ENCODE measurements around the gene GDAP2.
A peak's percentile ranks its signal among the peaks of the same experiment; 100 is the strongest.

GDAP2 gene

GRCh38 chr1:117928881-117929342 is 509 bp downstream of the GDAP2 start:
- TF ChIP-seq TAF1 (IDR thresholded peaks at IDR 0.05; ENCODE audit: borderline replicate concordance, insufficient read depth, low read length) (no peak), FOXP2 (optimal IDR thresholded peaks at IDR 0.05; ENCODE audit: borderline replicate concordance, extremely low read depth, extremely low read length, insufficient read depth) (peak; percentile 34), SIN3A (IDR thresholded peaks at IDR 0.05; ENCODE audit: borderline replicate concordance, insufficient read depth, low read length) (peak; percentile 60; the same call in 1 of the 2 replicates)

- TF ChIP-seq POLR2AphosphoS5 (IDR thresholded peaks at IDR 0.05; ENCODE audit: low read depth, low read length) = no peak
- no peak for TF ChIP-seq FOXP2 (optimal IDR thresholded peaks at IDR 0.05; ENCODE audit: borderline replicate concordance, extremely low read depth, extremely low read length, insufficient read depth)
- TF ChIP-seq TAF1 (IDR thresholded peaks at IDR 0.05; ENCODE audit: borderline replicate concordance, insufficient read depth, low read length) = no peak
- TF ChIP-seq REST (IDR thresholded peaks at IDR 0.05; ENCODE audit: insufficient read depth in 1 of 2, low read depth in 2 of 2, low read length in 2 of 2) = no peak
- TF ChIP-seq SIN3A (IDR thresholded peaks at IDR 0.05; ENCODE audit: borderline replicate concordance, insufficient read depth, low read length) = no peak
Observed at GRCh38 chr1:117925981-117926380, 3.4 kb downstream of the GDAP2 start.

- TF ChIP-seq FOXP2 (optimal IDR thresholded peaks at IDR 0.05; ENCODE audit: borderline replicate concordance, extremely low read depth, extremely low read length, insufficient read depth) (no peak), TAF1 (IDR thresholded peaks at IDR 0.05; ENCODE audit: borderline replicate concordance, insufficient read depth, low read length) (no peak), SIN3A (IDR thresholded peaks at IDR 0.05; ENCODE audit: borderline replicate concordance, insufficient read depth, low read length) (no peak), POLR2AphosphoS5 (IDR thresholded peaks at IDR 0.05; ENCODE audit: low read depth, low read length) (no peak)
Observed at GRCh38 chr1:117921991-117922390, 7.4 kb downstream of the GDAP2 start.

- no peak for TF ChIP-seq POLR2AphosphoS5 (IDR thresholded peaks at IDR 0.05; ENCODE audit: low read depth, low read length)
- TF ChIP-seq FOXP2 (optimal IDR thresholded peaks at IDR 0.05; ENCODE audit: borderline replicate concordance, extremely low read depth, extremely low read length, insufficient read depth) = no peak
- no peak for TF ChIP-seq SIN3A (IDR thresholded peaks at IDR 0.05; ENCODE audit: borderline replicate concordance, insufficient read depth, low read length)
- no peak for TF ChIP-seq REST (IDR thresholded peaks at IDR 0.05; ENCODE audit: insufficient read depth in 1 of 2, low read depth in 2 of 2, low read length in 2 of 2)
- TF ChIP-seq TAF1 (IDR thresholded peaks at IDR 0.05; ENCODE audit: borderline replicate concordance, insufficient read depth, low read length) = no peak
Observed at GRCh38 chr1:117919376-117919775, 10.0 kb downstream of the GDAP2 start.

GRCh38 chr1:117911051-117911450 is 18.4 kb downstream of the GDAP2 start:
- no peak for TF ChIP-seq TAF1 (IDR thresholded peaks at IDR 0.05; ENCODE audit: borderline replicate concordance, insufficient read depth, low read length)
- no peak for TF ChIP-seq SIN3A (IDR thresholded peaks at IDR 0.05; ENCODE audit: borderline replicate concordance, insufficient read depth, low read length)
- TF ChIP-seq FOXP2 (optimal IDR thresholded peaks at IDR 0.05; ENCODE audit: borderline replicate concordance, extremely low read depth, extremely low read length, insufficient read depth) = no peak
- no peak for TF ChIP-seq POLR2AphosphoS5 (IDR thresholded peaks at IDR 0.05; ENCODE audit: low read depth, low read length)
- TF ChIP-seq REST (IDR thresholded peaks at IDR 0.05; ENCODE audit: insufficient read depth in 1 of 2, low read depth in 2 of 2, low read length in 2 of 2) = no peak

- no peak for TF ChIP-seq SIN3A (IDR thresholded peaks at IDR 0.05; ENCODE audit: borderline replicate concordance, insufficient read depth, low read length)
- no peak for TF ChIP-seq FOXP2 (optimal IDR thresholded peaks at IDR 0.05; ENCODE audit: borderline replicate concordance, extremely low read depth, extremely low read length, insufficient read depth)
- TF ChIP-seq POLR2AphosphoS5 (IDR thresholded peaks at IDR 0.05; ENCODE audit: low read depth, low read length) = no peak
- TF ChIP-seq REST (IDR thresholded peaks at IDR 0.05; ENCODE audit: insufficient read depth in 1 of 2, low read depth in 2 of 2, low read length in 2 of 2) = no peak
- no peak for TF ChIP-seq TAF1 (IDR thresholded peaks at IDR 0.05; ENCODE audit: borderline replicate concordance, insufficient read depth, low read length)
Observed at GRCh38 chr1:117905019-117905418, 24.4 kb downstream of the GDAP2 start.

All from PFSK-1 (cell line).